HG03039 (cell line): ENCODE data around the gene SLC12A8.

Experiments used
- ATAC-seq: cut with Tn5 transposase; IDR thresholded peaks from one replicate; pipeline ENCODE4 v1.9.1; 2021; ENCODE audit warnings: mild to moderate bottlenecking, moderate library complexity; ENCODE audit not compliant: unreplicated experiment

SLC12A8 gene

GRCh38 chr3:125186800-125187598 lies 25.5 kb downstream of the SLC12A8 start:
- ATAC-seq = no peak

- peak; percentile 80 for ATAC-seq
These were observed 26.2 kb downstream of the SLC12A8 start for GRCh38 chr3:125186261-125186787.

GRCh38 chr3:125185805-125186204 lies 26.7 kb downstream of the SLC12A8 start:
- ATAC-seq = no peak

- no peak for ATAC-seq
These were observed 32.7 kb downstream of the SLC12A8 start for GRCh38 chr3:125179884-125180240.

- no peak for ATAC-seq
These were observed 33.2 kb downstream of the SLC12A8 start for GRCh38 chr3:125179143-125179883.

- ATAC-seq = no peak
These were observed 34.8 kb downstream of the SLC12A8 start for GRCh38 chr3:125177746-125178145.

GRCh38 chr3:125175295-125176078 lies 37.1 kb downstream of the SLC12A8 start:
- ATAC-seq = no peak

- ATAC-seq = no peak
These were observed 40.2 kb downstream of the SLC12A8 start for GRCh38 chr3:125172346-125172745.

GRCh38 chr3:125168711-125169393 lies 43.7 kb downstream of the SLC12A8 start:
- no peak for ATAC-seq

- ATAC-seq = no peak
These were observed 45.9 kb downstream of the SLC12A8 start for GRCh38 chr3:125166599-125167136.

GRCh38 chr3:125165948-125166553 lies 46.5 kb downstream of the SLC12A8 start:
- ATAC-seq = no peak

GRCh38 chr3:125165189-125165947 lies 47.2 kb downstream of the SLC12A8 start:
- no peak for ATAC-seq

GRCh38 chr3:125163739-125164601 lies 48.6 kb downstream of the SLC12A8 start:
- no peak for ATAC-seq

GRCh38 chr3:125161607-125162219 lies 50.8 kb downstream of the SLC12A8 start:
- no peak for ATAC-seq

- no peak for ATAC-seq
These were observed 51.8 kb downstream of the SLC12A8 start for GRCh38 chr3:125160606-125161371.

- ATAC-seq = no peak
These were observed 55.4 kb downstream of the SLC12A8 start for GRCh38 chr3:125157183-125157582.

GRCh38 chr3:125156456-125156855 lies 56.1 kb downstream of the SLC12A8 start:
- no peak for ATAC-seq
